Activated CD4-positive, alpha-beta T cell treated with anti-CD3 and anti-CD28 coated beads, Interleukin-2, amount 10 ng/mL, durations not matched to agents 24 days and 14 days (primary cell): Measurements from ENCODE around the gene BPIFB4. TPM values are rescaled to one million over a fixed set of nuclear protein-coding genes. Genes with fewer than 3 reads are reported as not detected.

Source experiments
- DNase-seq: peaks from one replicate; pipeline ENCODE4 v3.0.0; 2022
- H3K27ac Mint-ChIP-seq: one replicate; pipeline ENCODE4 v1.8.0; 2022; ENCODE audit warnings: mild to moderate bottlenecking, mixed read lengths
- H3K27me3 Mint-ChIP-seq: one replicate; pipeline ENCODE4 v1.8.0; 2022; ENCODE audit warnings: mixed read lengths
- H3K36me3 Mint-ChIP-seq: one replicate; pipeline ENCODE4 v1.8.0; 2022; ENCODE audit warnings: low read depth, mild to moderate bottlenecking, mixed read lengths
- H3K4me1 Mint-ChIP-seq: one replicate; pipeline ENCODE4 v1.8.0; 2021; ENCODE audit warnings: mixed read lengths
- H3K4me3 Mint-ChIP-seq: one replicate; pipeline ENCODE4 v1.8.0; 2022; ENCODE audit warnings: mild to moderate bottlenecking, moderate library complexity, mixed read lengths
- H3K9me3 Mint-ChIP-seq: one replicate; pipeline ENCODE4 v1.8.0; 2021; ENCODE audit warnings: mixed read lengths
- intact Hi-C: fragments of 100-400 bp; cut with micrococcal nuclease; formaldehyde crosslinking; loops from one replicate; pipeline ENCODE4 v1.15.1; 2023
- total RNA-seq: library from RNA; stranded (reverse); gene quantifications from 2 replicates; pipeline ENCODE4 v1.2.3, GENCODE V29; 2022

Gene BPIFB4
- total RNA-seq, 1 donor from 2014 or later, result not detected

GRCh38 chr20:33068251-33068939, 11.0 kb upstream of the BPIFB4 start:
- Mint-ChIP-seq H3K9me3 (no peaks in the 10 kb centered on the region), H3K4me1 (no peaks in the 10 kb centered on the region), H3K27ac (no peak overlapping the region), H3K27me3 (peaks cover 2% of the 10 kb centered on the region), H3K4me3 (no peak overlapping the region), H3K36me3 (no peaks in the 10 kb centered on the region)
- intact Hi-C loops, result no loop called here
- DNase-seq, result no peak

- DNase-seq, result no peak
- no peaks in the 10 kb centered on the region for H3K36me3 Mint-ChIP-seq
- peaks cover 2% of the 10 kb centered on the region for H3K27me3 Mint-ChIP-seq
- H3K4me3 Mint-ChIP-seq, result no peak overlapping the region
- intact Hi-C loops, result no loop called here
- H3K4me1 Mint-ChIP-seq, result no peaks in the 10 kb centered on the region
- H3K9me3 Mint-ChIP-seq, result no peaks in the 10 kb centered on the region
- no peak overlapping the region for H3K27ac Mint-ChIP-seq
Observed at GRCh38 chr20:33069673-33070072, 9.8 kb upstream of the BPIFB4 start.

DNA sequence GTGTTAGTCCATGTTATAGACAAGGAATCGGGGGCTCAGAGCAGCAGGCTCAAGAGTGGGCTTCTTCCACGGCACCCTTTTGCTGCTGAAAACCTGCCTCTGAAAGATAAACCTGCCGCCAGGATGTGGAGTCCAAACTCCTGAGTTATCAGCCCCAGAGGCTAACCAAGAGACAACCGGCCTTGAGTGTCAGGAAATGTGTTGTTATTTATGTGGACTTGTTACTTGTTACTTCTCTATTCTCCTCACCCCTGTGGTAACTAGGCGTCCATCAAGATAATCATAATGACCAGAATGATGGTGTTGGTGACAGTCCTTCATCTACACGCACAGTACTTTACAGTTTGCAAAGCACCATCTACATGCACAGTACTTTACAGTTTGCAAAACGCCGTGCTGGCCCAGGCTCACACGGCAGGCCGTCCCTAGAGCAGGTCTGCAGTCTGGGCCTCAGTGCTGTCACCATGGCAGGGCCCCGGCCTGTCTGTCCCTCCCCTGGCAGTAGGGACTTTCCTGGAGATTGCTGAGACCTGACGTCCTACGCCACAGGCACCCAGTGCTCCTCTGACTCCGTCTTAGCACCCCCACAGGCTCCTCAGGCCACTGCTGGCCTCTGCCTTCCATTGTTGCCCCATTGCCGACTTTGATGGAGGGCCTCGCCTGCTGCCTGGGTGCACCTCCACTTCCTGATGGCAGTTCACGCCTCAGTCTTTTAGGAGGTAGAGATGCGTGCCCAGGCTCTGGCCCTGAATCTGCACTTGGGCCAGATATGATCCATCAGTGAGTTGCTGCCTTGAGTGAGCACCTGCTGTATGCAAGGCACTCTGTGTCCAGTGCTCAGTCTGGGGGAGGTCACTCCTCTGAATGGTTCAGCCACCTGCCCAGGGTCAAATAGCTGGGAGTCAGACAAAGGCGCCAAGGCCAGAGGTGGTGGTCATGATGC, 9.1 kb upstream of the BPIFB4 start:
- intact Hi-C loops, result no loop called here
- Mint-ChIP-seq H3K9me3 (no peaks in the 10 kb centered on the region), H3K27me3 (peaks cover 2% of the 10 kb centered on the region), H3K36me3 (no peaks in the 10 kb centered on the region), H3K4me1 (no peaks in the 10 kb centered on the region), H3K27ac (no peak overlapping the region), H3K4me3 (no peak overlapping the region)
- no peak for DNase-seq

DNA sequence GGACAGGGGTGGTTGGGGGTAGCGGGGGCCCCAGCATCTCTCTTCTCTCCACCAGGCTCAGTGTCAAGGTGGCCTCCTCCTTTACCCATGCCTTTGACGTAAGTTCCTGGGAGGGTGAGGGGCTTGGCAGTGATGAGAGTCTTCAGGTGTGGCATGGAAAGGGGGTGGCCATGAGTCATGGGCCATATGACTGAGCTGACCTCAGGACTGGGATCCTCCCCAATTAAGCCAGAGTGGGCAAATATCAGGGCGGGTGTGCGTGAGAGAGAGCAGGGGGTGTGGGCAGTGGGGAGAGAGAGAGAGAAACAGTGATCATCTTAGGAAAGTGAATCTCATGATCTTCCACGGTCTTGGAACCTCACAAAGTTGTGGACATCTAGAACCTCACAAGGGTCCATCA, 8.2 kb upstream of the BPIFB4 start:
- no peaks in the 10 kb centered on the region for H3K9me3 Mint-ChIP-seq
- no peak overlapping the region for H3K27ac Mint-ChIP-seq
- no peaks in the 10 kb centered on the region for H3K4me1 Mint-ChIP-seq
- intact Hi-C loops, result no loop called here
- H3K27me3 Mint-ChIP-seq, result peaks cover 2% of the 10 kb centered on the region
- DNase-seq, result no peak
- no peaks in the 10 kb centered on the region for H3K36me3 Mint-ChIP-seq
- no peak overlapping the region for H3K4me3 Mint-ChIP-seq

DNA sequence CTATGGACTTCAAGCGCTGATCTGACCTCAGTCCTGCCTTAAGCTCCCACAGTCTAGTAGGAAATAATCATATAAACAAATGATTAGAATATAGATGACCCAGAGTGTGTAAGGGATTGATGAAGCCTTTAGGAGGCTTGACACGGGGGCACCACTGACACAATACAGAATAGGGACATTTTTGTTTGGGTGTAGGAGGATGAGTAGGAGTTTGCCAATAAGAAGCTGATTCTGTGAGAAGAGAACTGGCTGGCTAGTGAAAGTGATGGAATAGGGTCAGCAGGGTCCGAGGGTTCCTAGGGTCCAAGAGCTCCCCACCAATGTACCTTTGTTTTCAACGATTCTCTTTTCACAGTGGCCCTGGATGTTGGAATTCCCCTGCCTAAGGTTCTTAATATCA, 7.1 kb upstream of the BPIFB4 start:
- no peak for DNase-seq
- Mint-ChIP-seq H3K36me3 (no peaks in the 10 kb centered on the region), H3K27me3 (peaks cover 2% of the 10 kb centered on the region), H3K9me3 (no peaks in the 10 kb centered on the region), H3K27ac (no peak overlapping the region), H3K4me3 (no peak overlapping the region), H3K4me1 (no peaks in the 10 kb centered on the region)
- intact Hi-C loops, result no loop called here

- H3K36me3 Mint-ChIP-seq, result no peaks in the 10 kb centered on the region
- H3K27me3 Mint-ChIP-seq, result peaks cover 2% of the 10 kb centered on the region
- H3K4me1 Mint-ChIP-seq, result no peaks in the 10 kb centered on the region
- H3K4me3 Mint-ChIP-seq, result no peak overlapping the region
- no peak for DNase-seq
- intact Hi-C loops, result no loop called here
- no peak overlapping the region for H3K27ac Mint-ChIP-seq
- no peaks in the 10 kb centered on the region for H3K9me3 Mint-ChIP-seq
Observed at GRCh38 chr20:33072813-33073212, 6.6 kb upstream of the BPIFB4 start.

- Mint-ChIP-seq H3K9me3 (no peaks in the 10 kb centered on the region), H3K27me3 (peaks cover 2% of the 10 kb centered on the region), H3K36me3 (no peaks in the 10 kb centered on the region), H3K27ac (no peak overlapping the region), H3K4me3 (no peak overlapping the region), H3K4me1 (no peaks in the 10 kb centered on the region)
- intact Hi-C loops, result no loop called here
- no peak for DNase-seq
Observed at GRCh38 chr20:33074675-33075074, 4.8 kb upstream of the BPIFB4 start.

DNA sequence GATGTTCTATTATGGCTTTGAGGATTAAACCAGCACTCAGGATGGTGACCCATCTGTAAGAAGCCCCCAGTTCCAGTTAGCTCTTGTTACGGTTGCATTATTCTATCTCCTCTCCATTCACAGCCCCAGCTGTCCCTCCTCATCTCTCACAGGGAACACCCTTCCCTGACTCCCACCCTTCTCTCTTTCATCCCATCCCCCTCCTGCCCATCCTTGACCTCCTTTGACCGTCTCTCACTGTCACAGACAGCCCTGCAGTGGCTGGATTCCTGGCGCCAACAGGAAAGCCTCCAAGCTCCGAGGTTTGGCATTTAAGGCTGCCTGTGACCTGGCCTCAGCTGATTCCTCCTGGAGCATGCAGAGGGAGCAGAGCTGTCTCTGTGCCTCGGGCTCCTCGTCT, 4.2 kb upstream of the BPIFB4 start:
- Mint-ChIP-seq H3K27me3 (peaks cover 2% of the 10 kb centered on the region), H3K27ac (no peak overlapping the region), H3K36me3 (no peaks in the 10 kb centered on the region), H3K4me1 (no peaks in the 10 kb centered on the region), H3K4me3 (no peak overlapping the region), H3K9me3 (no peaks in the 10 kb centered on the region)
- intact Hi-C loops, result no loop called here
- no peak for DNase-seq

GRCh38 chr20:33076662-33077372, 2.6 kb upstream of the BPIFB4 start:
- intact Hi-C loops, result no loop called here
- Mint-ChIP-seq H3K27me3 (peaks cover 8% of the 10 kb centered on the region), H3K4me1 (no peaks in the 10 kb centered on the region), H3K4me3 (no peak overlapping the region), H3K9me3 (no peaks in the 10 kb centered on the region), H3K27ac (no peak overlapping the region), H3K36me3 (no peaks in the 10 kb centered on the region)
- DNase-seq, result no peak

- no peak for DNase-seq
- H3K27me3 Mint-ChIP-seq, result peaks cover 6% of the 10 kb centered on the region
- no peak overlapping the region for H3K27ac Mint-ChIP-seq
- H3K4me3 Mint-ChIP-seq, result no peak overlapping the region
- intact Hi-C loops, result no loop called here
- H3K9me3 Mint-ChIP-seq, result no peaks in the 10 kb centered on the region
- no peaks in the 10 kb centered on the region for H3K4me1 Mint-ChIP-seq
- H3K36me3 Mint-ChIP-seq, result no peaks in the 10 kb centered on the region
Observed at GRCh38 chr20:33081411-33082154, 2.1 kb downstream of the BPIFB4 start.

DNA sequence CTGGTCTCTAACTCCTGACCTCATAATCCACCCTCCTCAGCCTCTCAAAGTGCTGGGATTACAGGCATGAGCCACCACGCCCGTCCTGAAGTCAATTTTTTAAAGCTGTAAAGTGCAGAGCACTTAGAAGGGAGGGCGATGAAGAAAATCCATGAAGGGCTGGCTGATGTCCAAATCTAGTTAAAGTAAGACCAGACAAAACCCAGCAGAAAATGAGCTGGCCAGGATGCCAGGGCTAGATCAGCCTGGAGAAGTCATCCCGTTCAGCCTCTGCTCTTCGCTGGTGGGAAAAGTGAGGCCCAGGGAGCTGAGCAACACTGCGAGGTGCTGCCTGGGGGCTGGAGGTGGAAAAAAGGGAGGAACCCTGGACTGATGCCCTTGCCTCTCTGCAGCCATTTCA, 3.1 kb downstream of the BPIFB4 start:
- no peaks in the 10 kb centered on the region for H3K4me1 Mint-ChIP-seq

DNA sequence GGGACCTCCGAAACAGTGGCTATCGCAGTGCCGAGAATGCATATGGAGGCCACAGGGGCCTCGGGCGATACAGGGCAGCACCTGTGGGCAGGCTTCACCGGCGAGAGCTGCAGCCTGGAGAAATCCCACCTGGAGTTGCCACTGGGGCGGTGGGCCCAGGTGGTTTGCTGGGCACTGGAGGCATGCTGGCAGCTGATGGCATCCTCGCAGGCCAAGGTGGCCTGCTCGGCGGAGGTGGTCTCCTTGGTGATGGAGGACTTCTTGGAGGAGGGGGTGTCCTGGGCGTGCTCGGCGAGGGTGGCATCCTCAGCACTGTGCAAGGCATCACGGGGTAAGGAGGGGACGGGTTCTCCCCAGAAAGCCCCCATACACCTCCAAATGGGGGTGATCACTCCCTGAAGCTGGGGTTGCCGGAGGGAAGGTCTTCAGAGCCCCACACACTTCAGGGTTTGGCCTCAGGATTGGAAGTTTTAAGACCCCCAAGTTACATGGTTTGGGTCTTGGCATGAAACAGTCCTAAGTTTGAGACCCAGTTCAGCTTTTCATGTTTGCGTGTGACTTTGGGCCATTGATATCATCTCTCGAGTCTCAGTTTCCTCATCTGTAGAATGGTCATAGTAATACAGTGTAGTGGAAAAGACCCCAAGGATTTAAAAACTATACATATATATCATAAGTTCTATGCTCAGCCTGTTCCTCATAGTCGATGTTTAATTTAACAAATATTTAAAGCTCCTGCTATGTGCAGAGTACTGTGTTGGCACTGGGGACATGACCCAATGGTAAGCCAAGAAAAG, 4.3 kb downstream of the BPIFB4 start:
- no peak overlapping the region for H3K27ac Mint-ChIP-seq
- H3K4me1 Mint-ChIP-seq, result no peaks in the 10 kb centered on the region
- peaks cover 8% of the 10 kb centered on the region for H3K27me3 Mint-ChIP-seq
- no peak overlapping the region for H3K4me3 Mint-ChIP-seq
- no peaks in the 10 kb centered on the region for H3K36me3 Mint-ChIP-seq
- H3K9me3 Mint-ChIP-seq, result no peaks in the 10 kb centered on the region
- intact Hi-C loops, result no loop called here
- DNase-seq, result no peak

More for the DNA sequence above, 3.1 kb downstream of the BPIFB4 start:
- Mint-ChIP-seq H3K27ac (no peak overlapping the region), H3K9me3 (no peaks in the 10 kb centered on the region), H3K27me3 (peaks cover 6% of the 10 kb centered on the region), H3K4me3 (no peak overlapping the region), H3K36me3 (no peaks in the 10 kb centered on the region)
- DNase-seq, result no peak
- intact Hi-C loops, result no loop called here

GRCh38 chr20:33084722-33085121, 5.3 kb downstream of the BPIFB4 start:
- no peak for DNase-seq
- no peaks in the 10 kb centered on the region for H3K9me3 Mint-ChIP-seq
- no peak overlapping the region for H3K4me3 Mint-ChIP-seq
- no peaks in the 10 kb centered on the region for H3K36me3 Mint-ChIP-seq
- H3K4me1 Mint-ChIP-seq, result no peaks in the 10 kb centered on the region
- intact Hi-C loops, result no loop called here
- peaks cover 8% of the 10 kb centered on the region for H3K27me3 Mint-ChIP-seq
- H3K27ac Mint-ChIP-seq, result no peak overlapping the region
